GM19438 (cell line): Measurements from ENCODE around the gene FGD3.
"Not testable (repeated sequence)": the region's sequence is repeated elsewhere in the genome, so short reads cannot be mapped to it uniquely, and the experiment has no call there.

Experiments used
- ATAC-seq: cut with Tn5 transposase; IDR thresholded peaks from one replicate; pipeline ENCODE4 v1.9.1; 2021; ENCODE audit warnings: low read depth; ENCODE audit not compliant: unreplicated experiment

FGD3 gene

GRCh38 chr9:93004561-93004960, 57.2 kb downstream of the FGD3 start:
- no peak for ATAC-seq

- no peak for ATAC-seq
Measured at GRCh38 chr9:93005876-93006275, 58.6 kb downstream of the FGD3 start.

- ATAC-seq: no peak
Measured at GRCh38 chr9:93007529-93008058, 60.3 kb downstream of the FGD3 start.

GRCh38 chr9:93008457-93008856, 61.1 kb downstream of the FGD3 start:
- ATAC-seq: no peak

- no peak for ATAC-seq
Measured at GRCh38 chr9:93009337-93010015, 62.2 kb downstream of the FGD3 start.

GRCh38 chr9:93010056-93010455, 62.7 kb downstream of the FGD3 start:
- no peak for ATAC-seq

- no peak for ATAC-seq
Measured at GRCh38 chr9:93010704-93011103, 63.4 kb downstream of the FGD3 start.

GRCh38 chr9:93011114-93011513, 63.8 kb downstream of the FGD3 start:
- ATAC-seq: no peak

- no peak for ATAC-seq
Measured at GRCh38 chr9:93012963-93013855, 65.9 kb downstream of the FGD3 start.

- ATAC-seq: no peak
Measured at GRCh38 chr9:93013856-93014582, 66.7 kb downstream of the FGD3 start.

GRCh38 chr9:93015190-93015589, 67.9 kb downstream of the FGD3 start:
- ATAC-seq: not testable (repeated sequence)

- no peak for ATAC-seq
Measured at GRCh38 chr9:93017621-93018020, 70.3 kb downstream of the FGD3 start.

- no peak for ATAC-seq
Measured at GRCh38 chr9:93020151-93020550, 72.8 kb downstream of the FGD3 start.

GRCh38 chr9:93020771-93021670, 73.7 kb downstream of the FGD3 start:
- no peak for ATAC-seq

GRCh38 chr9:93022066-93022465, 74.7 kb downstream of the FGD3 start:
- ATAC-seq: no peak

- ATAC-seq: no peak
Measured at GRCh38 chr9:93022721-93023520, 75.6 kb downstream of the FGD3 start.

- no peak for ATAC-seq
Measured at GRCh38 chr9:93023521-93023815, 76.1 kb downstream of the FGD3 start.

GRCh38 chr9:93024646-93024910, 77.3 kb downstream of the FGD3 start:
- ATAC-seq: no peak

- ATAC-seq: no peak
Measured at GRCh38 chr9:93024986-93025630, 77.8 kb downstream of the FGD3 start.
